OCI-LY1 (cell line): ENCODE results near the gene KITLG.
"Not testable (repeated sequence)": the region's sequence is repeated elsewhere in the genome, so short reads cannot be mapped to it uniquely, and the experiment has no call there.

Source experiments
- H2AFZ ChIP-seq: fragments of 200-600 bp; sonication (generic), shearing (Covaris generic); 2 replicates; pipeline ENCODE4 v1.6.0; 2014; ENCODE audit warnings: antibody characterized with exemption, mild to moderate bottlenecking, low read length
- H3F3A ChIP-seq: fragments of 200-600 bp; sonication (generic), shearing (Covaris generic); 2 replicates; pipeline ENCODE4 v1.6.0; 2014; ENCODE audit warnings: mild to moderate bottlenecking, antibody characterized with exemption, low read length, moderate library complexity; ENCODE audit not compliant: insufficient read depth
- H3K27ac ChIP-seq: fragments of 200-600 bp; sonication (generic); 2 replicates; pipeline ENCODE4 v1.5.1; 2014; ENCODE audit warnings: low read length, mixed run types, mild to moderate bottlenecking, low read depth; ENCODE audit not compliant: poor library complexity, severe bottlenecking
- H3K27me3 ChIP-seq: fragments of 200-600 bp; sonication (generic); 2 replicates; pipeline ENCODE4 v1.6.0; 2014; ENCODE audit warnings: antibody characterized with exemption, mild to moderate bottlenecking, low read length, moderate library complexity; ENCODE audit not compliant: insufficient read depth
- H3K36me3 ChIP-seq: fragments of 200-600 bp; sonication (generic); 2 replicates; pipeline ENCODE4 v1.6.1; 2014; ENCODE audit warnings: mild to moderate bottlenecking, antibody characterized with exemption, low read length, moderate library complexity, mixed read lengths; ENCODE audit not compliant: insufficient read depth
- H3K4me1 ChIP-seq: fragments of 200-600 bp; sonication (generic); 2 replicates; pipeline ENCODE4 v1.5.1; 2014; ENCODE audit warnings: mild to moderate bottlenecking, low read length, moderate library complexity; ENCODE audit not compliant: insufficient read depth, severe bottlenecking
- H3K4me2 ChIP-seq: fragments of 200-600 bp; sonication (generic), shearing (Covaris generic); 2 replicates; pipeline ENCODE4 v1.6.1; 2014; ENCODE audit warnings: low read length
- H3K4me3 ChIP-seq: fragments of 200-600 bp; sonication (generic); 2 replicates; pipeline ENCODE4 v1.5.1; 2014; ENCODE audit warnings: low read length, low read depth, mild to moderate bottlenecking, mixed read lengths; ENCODE audit not compliant: poor library complexity, severe bottlenecking
- H3K79me2 ChIP-seq: fragments of 200-600 bp; shearing (Covaris generic); 2 replicates; pipeline ENCODE4 v1.6.1; 2016; ENCODE audit warnings: mixed run types, low read length, mixed read lengths; ENCODE audit not compliant: insufficient read depth
- H3K9ac ChIP-seq: fragments of 200-600 bp; sonication (generic), shearing (Covaris generic); 2 replicates; pipeline ENCODE4 v1.6.1; 2014; ENCODE audit warnings: mild to moderate bottlenecking, low read length, mixed read lengths
- H3K9me2 ChIP-seq: fragments of 200-600 bp; sonication (generic), shearing (Covaris generic); 2 replicates; pipeline ENCODE4 v1.6.1; 2014; ENCODE audit warnings: low read depth, mild to moderate bottlenecking, low read length, mixed read lengths
- H3K9me3 ChIP-seq: fragments of 200-600 bp; shearing (Covaris generic); 2 replicates; pipeline ENCODE4 v1.6.1; 2014; ENCODE audit warnings: low read length, mixed read lengths
- H4K20me1 ChIP-seq: fragments of 200-600 bp; sonication (generic), shearing (Covaris generic); 2 replicates; pipeline ENCODE4 v1.6.0; 2016; ENCODE audit warnings: mild to moderate bottlenecking, low read length; ENCODE audit not compliant: insufficient read depth
- EZH2 ChIP-seq: fragments of 200-600 bp; sonication (generic), shearing (Covaris generic); IDR thresholded peaks from 2 replicates; pipeline ENCODE4 v1.8.0; 2017; ENCODE audit warnings: borderline replicate concordance, mixed run types, mild to moderate bottlenecking, antibody characterized with exemption, low read length, moderate library complexity, mixed read lengths
- TF ChIP-seq, protein P1 (sequence below): fragments of 200-600 bp; sonication (generic), shearing (Covaris generic); IDR thresholded peaks from 2 replicates; pipeline ENCODE4 v1.5.1; 2017; ENCODE audit warnings: mild to moderate bottlenecking, antibody characterized with exemption, low read length, moderate library complexity, mixed read lengths

Gene KITLG

DNA sequence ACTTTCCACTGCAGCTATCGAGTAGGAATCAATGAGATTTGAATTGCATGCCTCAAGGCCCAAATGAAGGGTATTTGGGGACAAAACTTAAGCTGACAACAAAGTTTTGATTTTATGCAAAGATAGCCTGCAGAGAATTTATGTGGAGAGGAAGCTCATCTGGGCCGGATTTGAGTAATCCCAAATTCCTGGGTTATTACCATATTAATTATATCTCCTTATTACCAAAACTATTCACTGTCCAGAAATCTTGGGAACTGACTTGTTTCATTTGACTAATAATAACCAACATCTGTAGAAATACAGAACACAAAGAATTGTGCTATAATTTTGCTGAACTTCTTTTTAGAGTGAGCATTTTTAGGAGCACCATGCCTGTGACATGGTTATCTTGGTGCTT, 70.4 kb downstream of the KITLG start:
- Histone ChIP-seq H3K4me3 (no peak overlapping the region), H3K9me3 (no peaks in the 10 kb centered on the region), H3K27me3 (no peaks in the 10 kb centered on the region), H3K79me2 (no peaks in the 10 kb centered on the region), H3F3A (no peaks in the 10 kb centered on the region), H3K27ac (no peak overlapping the region), H4K20me1 (no peaks in the 10 kb centered on the region), H2AFZ (no peak overlapping the region), H3K36me3 (no peaks in the 10 kb centered on the region), H3K4me2 (no peak overlapping the region), H3K9ac (no peak overlapping the region), H3K9me2 (no peaks in the 10 kb centered on the region), H3K4me1 (no peaks in the 10 kb centered on the region)
- TF ChIP-seq EZH2, result no peak
- TF ChIP-seq, protein P1, sequence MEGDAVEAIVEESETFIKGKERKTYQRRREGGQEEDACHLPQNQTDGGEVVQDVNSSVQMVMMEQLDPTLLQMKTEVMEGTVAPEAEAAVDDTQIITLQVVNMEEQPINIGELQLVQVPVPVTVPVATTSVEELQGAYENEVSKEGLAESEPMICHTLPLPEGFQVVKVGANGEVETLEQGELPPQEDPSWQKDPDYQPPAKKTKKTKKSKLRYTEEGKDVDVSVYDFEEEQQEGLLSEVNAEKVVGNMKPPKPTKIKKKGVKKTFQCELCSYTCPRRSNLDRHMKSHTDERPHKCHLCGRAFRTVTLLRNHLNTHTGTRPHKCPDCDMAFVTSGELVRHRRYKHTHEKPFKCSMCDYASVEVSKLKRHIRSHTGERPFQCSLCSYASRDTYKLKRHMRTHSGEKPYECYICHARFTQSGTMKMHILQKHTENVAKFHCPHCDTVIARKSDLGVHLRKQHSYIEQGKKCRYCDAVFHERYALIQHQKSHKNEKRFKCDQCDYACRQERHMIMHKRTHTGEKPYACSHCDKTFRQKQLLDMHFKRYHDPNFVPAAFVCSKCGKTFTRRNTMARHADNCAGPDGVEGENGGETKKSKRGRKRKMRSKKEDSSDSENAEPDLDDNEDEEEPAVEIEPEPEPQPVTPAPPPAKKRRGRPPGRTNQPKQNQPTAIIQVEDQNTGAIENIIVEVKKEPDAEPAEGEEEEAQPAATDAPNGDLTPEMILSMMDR, result no peak

DNA sequence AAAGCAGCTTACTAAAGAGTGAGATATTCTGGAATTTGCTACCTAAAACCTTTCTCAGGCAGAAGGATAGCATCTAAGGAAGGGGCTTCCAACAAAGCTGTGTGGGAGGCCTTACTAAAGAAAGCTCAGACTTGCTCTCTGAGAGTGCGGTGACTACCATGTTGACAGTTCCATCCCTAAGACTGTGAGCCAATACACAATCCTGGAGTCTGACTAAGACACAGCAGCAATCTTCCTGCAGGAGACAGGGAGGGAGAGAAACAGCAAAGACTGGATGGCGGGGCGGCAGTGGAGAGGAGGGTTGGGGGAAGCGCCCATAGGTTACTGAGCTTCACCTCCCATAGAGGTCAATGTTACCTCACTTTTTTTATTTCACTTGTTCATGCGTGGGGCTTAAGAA, 70.9 kb downstream of the KITLG start:
- Histone ChIP-seq H3K36me3 (no peaks in the 10 kb centered on the region), H3K4me3 (no peak overlapping the region), H3K4me2 (no peak overlapping the region), H3K27ac (no peak overlapping the region), H3K4me1 (no peaks in the 10 kb centered on the region), H3K9me2 (no peaks in the 10 kb centered on the region), H3K79me2 (no peaks in the 10 kb centered on the region), H3K9ac (no peak overlapping the region), H3K27me3 (no peaks in the 10 kb centered on the region), H2AFZ (no peak overlapping the region), H4K20me1 (no peaks in the 10 kb centered on the region), H3F3A (no peaks in the 10 kb centered on the region), H3K9me3 (no peaks in the 10 kb centered on the region)
- TF ChIP-seq EZH2, result no peak
- TF ChIP-seq, protein P1, result no peak

DNA sequence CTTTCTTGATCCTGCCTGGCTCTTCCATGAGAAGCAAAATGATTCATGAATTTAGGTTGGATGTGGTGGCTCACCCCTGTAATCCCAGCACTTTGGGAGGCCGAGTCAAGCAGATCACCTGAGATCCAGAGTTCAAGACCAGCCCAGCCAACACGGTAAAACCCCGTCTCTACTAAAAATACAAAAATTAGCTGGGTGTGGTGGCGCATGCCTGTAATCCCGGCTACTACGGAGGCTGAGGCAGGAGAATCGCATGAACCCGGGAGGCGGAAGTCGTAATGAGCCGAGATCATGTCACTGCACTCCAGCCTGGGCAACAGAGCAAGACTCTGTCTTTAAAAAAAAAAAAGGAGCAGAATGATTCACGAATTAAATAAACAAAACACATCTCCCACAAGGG, 72.4 kb downstream of the KITLG start:
- H3K9me2 ChIP-seq, H3K27me3 ChIP-seq, H3K27ac ChIP-seq, H4K20me1 ChIP-seq, H3K4me1 ChIP-seq, H3K79me2 ChIP-seq, H3F3A ChIP-seq, H3K36me3 ChIP-seq, H3K9ac ChIP-seq, H3K9me3 ChIP-seq, H2AFZ ChIP-seq, H3K4me2 ChIP-seq, H3K4me3 ChIP-seq: not testable (repeated sequence)

DNA sequence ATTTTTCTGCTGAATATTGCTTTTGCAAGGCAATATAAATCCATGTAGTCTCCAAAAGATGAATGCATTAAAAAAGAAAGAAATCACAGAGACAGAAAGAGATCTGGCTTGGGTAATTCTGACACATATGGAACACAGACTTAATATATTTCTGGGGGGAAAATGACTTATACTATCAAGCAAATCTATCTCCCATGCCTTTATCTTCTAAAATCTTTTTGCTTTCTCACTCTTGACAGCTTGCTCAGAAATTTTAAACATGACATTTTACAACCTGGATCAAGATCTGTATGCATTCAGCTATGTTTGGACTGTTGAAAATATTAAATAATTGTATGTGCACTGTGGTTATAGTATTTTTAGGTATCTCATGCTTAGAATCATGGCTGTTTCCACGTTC, 73.0 kb downstream of the KITLG start:
- Histone ChIP-seq H3K27me3 (no peaks in the 10 kb centered on the region), H3K4me2 (no peak overlapping the region), H2AFZ (no peak overlapping the region), H3K27ac (no peak overlapping the region), H4K20me1 (no peaks in the 10 kb centered on the region), H3K36me3 (no peaks in the 10 kb centered on the region), H3K4me1 (no peaks in the 10 kb centered on the region), H3K4me3 (no peak overlapping the region), H3K9me3 (no peaks in the 10 kb centered on the region), H3F3A (no peaks in the 10 kb centered on the region), H3K9ac (no peak overlapping the region), H3K79me2 (no peaks in the 10 kb centered on the region), H3K9me2 (no peaks in the 10 kb centered on the region)
- TF ChIP-seq, protein P1, result no peak
- no peak for TF ChIP-seq EZH2
